Measurements from ENCODE around the gene HAND2.

HAND2 gene

GRCh38 chr4:173506597-173507211, 23.3 kb downstream of the HAND2 start:
- peak in 1 of 10 donors; percentile 80 for DNase-seq
- intact Hi-C loops (cut with DNase I), result loop anchor here (1.0 to 10.0 kb wide), 2 partner anchors 614 to 648 kb away; no protein-coding TSS in a partner anchor

GRCh38 chr4:173505924-173506518, 24.0 kb downstream of the HAND2 start:
- peak in 3 of 10 donors; percentile 30 to 89 (median 40) for DNase-seq
- intact Hi-C loops (cut with DNase I), result loop anchor here (1.0 to 10.0 kb wide), 2 partner anchors 614 to 649 kb away; no protein-coding TSS in a partner anchor

DNA sequence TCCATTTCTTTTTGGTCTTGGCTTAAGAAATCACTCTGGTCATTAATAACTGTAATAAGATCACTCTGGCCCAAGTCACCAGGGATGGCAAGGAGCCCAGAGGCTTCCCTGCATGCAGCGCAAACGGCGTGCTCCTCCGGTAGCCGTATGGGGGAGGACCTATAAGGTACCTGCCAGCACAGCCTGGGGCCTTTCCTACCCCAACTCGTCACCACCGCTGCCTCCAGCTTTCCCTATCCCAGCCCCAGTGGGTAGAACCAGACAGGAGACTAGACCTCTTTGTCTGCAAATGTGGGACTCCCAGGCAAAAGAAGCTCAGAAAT, 25.9 kb downstream of the HAND2 start:
- no peak for DNase-seq
- intact Hi-C loops (cut with DNase I), result loop anchor here (10.0 kb wide), 1 partner anchor 651 kb away; no protein-coding TSS in a partner anchor

DNA sequence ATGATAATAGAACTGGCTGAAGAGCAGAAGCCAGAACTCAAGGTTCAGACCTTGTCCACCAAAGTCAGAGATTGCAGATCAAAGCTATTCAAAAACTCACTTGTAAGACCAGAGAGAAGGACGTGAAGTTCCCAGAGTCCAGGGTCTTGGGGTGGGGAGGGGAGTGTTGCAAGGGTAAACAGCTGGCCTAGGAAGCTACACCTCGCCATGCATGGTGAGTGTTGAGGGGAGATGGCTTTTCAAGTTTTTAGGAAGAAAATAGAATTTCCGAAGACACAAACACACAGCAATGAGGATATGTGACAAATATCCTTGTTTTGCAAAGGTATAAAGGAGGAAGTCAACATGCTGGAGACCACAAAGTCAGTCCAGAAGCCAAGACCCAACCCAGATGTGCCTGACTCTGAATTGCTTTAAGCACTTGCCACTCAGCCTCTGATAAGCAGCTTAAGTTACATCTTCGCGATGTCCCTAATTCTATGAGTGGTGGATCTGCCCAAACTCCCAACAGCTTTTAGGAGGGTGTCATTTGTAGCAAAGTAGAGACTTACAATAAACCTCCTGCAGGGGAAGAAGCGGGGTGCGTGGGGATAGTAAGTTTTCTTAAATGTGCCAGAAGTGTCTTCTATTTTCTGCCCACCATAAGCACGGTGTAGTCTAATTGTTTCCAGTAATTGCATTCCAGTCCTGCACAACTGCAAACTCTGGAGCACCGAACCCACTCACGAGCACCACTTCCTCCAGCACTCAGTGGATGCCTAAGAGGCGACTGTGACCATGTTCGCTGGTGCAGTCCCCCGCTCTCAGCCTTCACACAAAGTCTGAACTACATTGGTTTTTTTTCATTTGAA, 26.5 kb downstream of the HAND2 start:
- DNase-seq, result no peak
- intact Hi-C loops (cut with DNase I), result loop anchor here (10.0 kb wide), 1 partner anchor 651 kb away; no protein-coding TSS in a partner anchor

- no peak for DNase-seq
Observed at GRCh38 chr4:173502282-173502681, 27.7 kb downstream of the HAND2 start.

DNA sequence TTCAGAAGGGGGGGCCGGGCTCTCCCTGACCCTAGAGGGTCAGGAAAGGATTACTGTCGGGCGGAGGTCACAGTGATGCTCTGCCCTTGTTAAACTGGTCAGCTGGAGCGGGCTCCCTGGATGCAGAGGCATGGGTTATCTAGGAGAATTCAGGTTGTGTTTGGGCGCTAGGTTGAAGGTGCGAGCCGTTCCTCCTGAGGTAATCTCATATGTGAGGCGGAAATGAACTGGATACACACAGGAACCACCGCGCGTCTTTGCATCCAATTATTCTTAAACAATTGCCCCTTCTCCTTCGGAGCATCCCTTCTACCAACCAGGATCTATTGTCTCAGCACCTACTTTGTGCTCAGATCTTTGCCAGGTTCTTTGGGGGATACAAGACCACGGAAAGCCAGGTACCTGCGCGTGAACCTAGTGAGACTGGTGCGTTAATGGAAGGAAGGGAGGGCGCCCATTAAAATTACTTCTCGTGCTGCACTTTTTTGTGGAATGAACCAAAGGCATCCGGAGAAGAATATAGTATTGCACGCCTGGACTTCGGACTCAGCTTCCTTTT, 28.4 kb downstream of the HAND2 start:
- no peak for DNase-seq
- intact Hi-C loops (cut with DNase I), result loop anchor here (10.0 kb wide), 1 partner anchor 653 kb away; no protein-coding TSS in a partner anchor

More at GRCh38 chr4:173502282-173502681, 27.7 kb downstream of the HAND2 start:
- intact Hi-C loops (cut with DNase I), result loop anchor here (10.0 kb wide), 1 partner anchor 653 kb away; no protein-coding TSS in a partner anchor

- no peak for DNase-seq
- intact Hi-C loops (cut with DNase I), result loop anchor here (10.0 kb wide), 1 partner anchor 654 kb away; no protein-coding TSS in a partner anchor
Observed at GRCh38 chr4:173500841-173501591, 29.0 kb downstream of the HAND2 start.

- intact Hi-C loops (cut with DNase I), result loop anchor here (10.0 kb wide), 1 partner anchor 655 kb away; no protein-coding TSS in a partner anchor
- DNase-seq, result no peak
Observed at GRCh38 chr4:173499658-173500535, 30.1 kb downstream of the HAND2 start.

DNA sequence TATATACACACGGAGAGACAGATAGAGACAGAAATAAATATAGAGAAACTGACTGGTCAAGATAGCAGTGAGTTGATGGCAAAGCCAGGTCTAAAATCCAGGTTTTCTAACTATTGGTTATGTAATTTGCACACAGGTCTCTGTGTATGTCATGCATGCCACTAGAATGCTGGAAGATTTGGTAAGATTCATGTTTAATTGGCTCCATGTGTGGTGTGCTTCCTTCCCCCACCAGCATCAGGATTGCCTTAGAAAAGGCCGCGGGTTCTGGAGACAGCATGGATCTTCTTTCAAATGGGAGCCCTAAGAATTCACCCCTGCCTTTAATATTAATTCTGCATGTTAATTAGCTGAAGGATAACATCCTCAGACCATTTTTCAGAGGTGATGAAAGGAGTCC, 31.3 kb downstream of the HAND2 start:
- DNase-seq, result no peak
- intact Hi-C loops (cut with DNase I), result no loop called here

DNA sequence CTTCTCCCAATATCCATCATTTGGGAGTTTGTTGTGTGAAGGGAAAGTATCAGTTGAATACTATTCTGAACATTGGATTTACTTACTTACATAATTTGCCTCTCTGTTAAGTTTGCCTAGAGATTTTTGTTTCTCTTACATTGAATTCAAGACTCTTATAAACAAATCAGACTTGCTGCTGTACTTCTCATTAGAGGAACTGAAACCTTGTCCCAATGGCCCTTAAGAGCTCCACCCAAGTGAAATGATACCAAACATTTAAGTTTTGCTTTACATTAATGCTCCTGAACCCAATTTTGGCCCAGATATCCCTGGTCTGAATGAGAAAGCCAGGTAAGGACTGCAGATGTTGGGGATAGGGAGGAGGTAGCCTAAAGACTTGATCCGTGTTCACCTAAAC, 32.0 kb downstream of the HAND2 start:
- intact Hi-C loops (cut with DNase I), result no loop called here
- no peak for DNase-seq

DNA sequence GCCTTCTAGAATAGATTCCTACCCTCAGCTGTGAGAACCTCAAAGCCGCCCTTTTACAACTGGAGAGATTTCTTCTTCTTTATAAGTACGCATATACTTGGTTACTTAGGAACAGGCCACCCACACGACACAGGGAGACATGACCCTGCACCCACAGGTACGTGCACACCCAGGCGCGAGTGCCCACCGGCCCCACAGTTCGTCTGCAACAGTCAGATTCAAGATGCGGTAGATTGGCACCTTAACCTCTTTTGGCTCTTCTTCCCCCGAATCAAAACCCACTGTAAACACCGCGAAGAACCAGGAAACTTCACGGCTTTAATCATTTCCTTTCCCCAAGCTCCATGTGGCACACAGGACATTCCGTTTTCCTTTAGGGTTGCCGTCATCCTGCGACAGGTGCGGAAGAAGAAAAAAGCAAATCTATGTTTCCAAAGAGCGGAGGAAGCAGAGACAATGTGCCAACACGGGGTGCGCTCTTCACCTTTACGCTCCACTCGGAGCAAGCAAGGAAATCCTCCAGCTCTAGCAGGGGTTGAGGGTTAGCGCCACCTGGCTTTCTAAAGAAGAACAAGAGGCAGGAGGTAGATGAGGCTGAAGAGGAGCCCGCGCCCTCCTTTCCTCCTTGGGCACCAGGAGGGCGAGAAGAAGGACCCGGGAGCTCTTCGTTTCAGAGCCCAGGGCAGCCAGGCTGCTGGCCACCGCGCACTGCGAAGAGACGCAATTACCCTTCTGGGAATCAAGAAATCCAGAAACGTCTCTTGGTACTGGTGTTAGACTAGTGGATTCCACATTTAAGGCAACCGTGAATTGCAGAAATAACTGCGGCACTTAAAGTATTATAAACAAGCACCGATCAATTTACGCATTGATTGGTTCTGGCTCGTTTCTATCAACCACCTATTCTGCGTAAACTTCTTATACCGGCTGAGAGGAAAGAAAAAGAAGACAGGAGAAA, 35.7 kb downstream of the HAND2 start:
- peak in 8 of 10 donors; percentile 44 to 91 (median 60) for DNase-seq
- intact Hi-C loops (cut with DNase I), result loop anchor here (1.0 to 5.0 kb wide), 2 partner anchors 74 to 177 kb away; no protein-coding TSS in a partner anchor

GRCh38 chr4:173493041-173493440, 37.0 kb downstream of the HAND2 start:
- intact Hi-C loops (cut with DNase I), result loop anchor here (5.0 kb wide), 1 partner anchor 176 kb away; no protein-coding TSS in a partner anchor
- no peak for DNase-seq

GRCh38 chr4:173492315-173492714, 37.7 kb downstream of the HAND2 start:
- intact Hi-C loops (cut with DNase I), result loop anchor here (5.0 kb wide), 1 partner anchor 175 kb away; no protein-coding TSS in a partner anchor
- DNase-seq, result no peak

DNA sequence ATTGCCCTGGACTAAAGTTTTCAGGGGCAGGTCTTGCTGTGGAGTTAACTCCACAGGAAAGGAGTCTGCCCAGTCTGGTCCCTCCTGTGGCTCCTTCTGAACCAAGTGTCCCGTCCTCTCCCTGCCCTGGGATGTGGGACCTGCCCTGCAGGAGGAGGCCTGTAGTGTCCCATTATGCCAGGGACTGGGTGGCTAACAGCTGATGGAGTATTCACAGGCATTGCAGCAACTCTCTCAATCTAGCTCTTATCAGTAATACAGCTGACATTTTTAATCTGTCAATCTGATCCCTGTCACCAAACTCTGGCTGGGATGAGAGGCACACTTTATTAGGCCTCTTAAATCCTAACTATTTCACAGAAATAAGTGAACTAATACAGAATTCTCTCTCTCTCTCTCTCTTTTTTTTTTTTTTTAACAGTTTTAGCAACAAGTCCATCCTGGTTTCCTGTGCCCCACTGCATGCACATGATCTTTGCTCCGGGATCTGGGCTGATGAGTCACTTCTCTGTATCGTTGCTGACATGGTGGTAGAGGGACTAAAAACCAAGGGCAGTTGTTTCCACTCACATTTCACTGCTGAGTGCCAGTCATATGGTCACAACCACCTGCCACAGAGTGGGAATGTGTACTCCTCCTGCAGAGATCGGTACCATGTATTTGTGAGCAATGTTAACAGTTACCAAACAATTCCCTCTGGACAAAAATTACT, 39.1 kb downstream of the HAND2 start:
- intact Hi-C loops (cut with DNase I), result loop anchor here (5.0 kb wide), 1 partner anchor 174 kb away; no protein-coding TSS in a partner anchor

GRCh38 chr4:173490256-173490655, 39.8 kb downstream of the HAND2 start:
- no peak for DNase-seq
- intact Hi-C loops (cut with DNase I), result loop anchor here (5.0 kb wide), 1 partner anchor 173 kb away; no protein-coding TSS in a partner anchor

More for the DNA sequence above, 39.1 kb downstream of the HAND2 start:
- DNase-seq, result no peak

DNA sequence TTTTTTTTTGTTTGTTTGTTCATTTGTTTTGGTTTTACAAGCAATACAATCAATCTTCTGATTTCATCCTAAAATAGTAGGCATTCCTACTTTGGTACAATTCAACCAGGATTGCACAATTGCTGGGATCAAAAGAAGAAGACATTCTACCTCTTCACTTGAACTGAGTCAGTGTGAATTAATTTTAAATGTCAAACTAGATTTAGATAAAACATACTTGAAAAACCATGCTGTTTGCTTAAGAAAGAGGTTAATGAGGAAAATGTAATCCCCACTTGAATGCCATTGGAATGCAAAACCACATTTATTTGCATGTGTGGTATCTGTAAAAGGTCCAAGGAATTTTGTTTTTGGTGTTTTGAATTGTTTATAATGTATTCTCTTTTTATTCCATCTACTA, 40.5 kb downstream of the HAND2 start:
- no peak for DNase-seq
- intact Hi-C loops (cut with DNase I), result no loop called here

DNA sequence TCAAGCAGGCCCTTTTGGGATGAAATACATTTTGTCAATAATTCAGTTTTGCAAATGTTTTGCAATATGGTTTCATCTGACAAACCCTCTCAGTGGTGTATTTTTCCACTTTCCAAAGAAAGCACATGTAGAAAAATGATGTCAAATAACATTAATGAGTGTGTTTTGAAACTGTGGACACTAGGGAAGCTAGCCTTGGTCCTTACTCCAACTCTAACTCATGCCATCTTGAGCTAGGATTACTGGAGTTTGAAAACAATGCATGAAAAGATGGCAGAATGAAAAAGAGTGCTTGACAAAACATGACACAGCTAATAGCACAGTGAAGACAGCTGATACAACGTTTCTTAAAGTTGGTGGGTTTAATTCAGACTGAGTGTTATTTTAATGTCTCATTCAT, 41.4 kb downstream of the HAND2 start:
- intact Hi-C loops (cut with DNase I), result no loop called here
- no peak for DNase-seq
